ENCODE data around the gene DGKI.

DGKI gene

GRCh38 chr7:137647905-137648565 lies 198.7 kb downstream of the DGKI start:
- no peak for DNase-seq

GRCh38 chr7:137642472-137642871 lies 204.3 kb downstream of the DGKI start:
- no peak for DNase-seq

- DNase-seq, result no peak
Measured at GRCh38 chr7:137642031-137642430, 204.7 kb downstream of the DGKI start.

- DNase-seq, result no peak
Measured at GRCh38 chr7:137636376-137636775, 210.4 kb downstream of the DGKI start.

GRCh38 chr7:137635874-137636273 lies 210.9 kb downstream of the DGKI start:
- DNase-seq, result no peak

- DNase-seq, result no peak
Measured at GRCh38 chr7:137635132-137635531, 211.6 kb downstream of the DGKI start.

GRCh38 chr7:137634356-137634755 lies 212.4 kb downstream of the DGKI start:
- no peak for DNase-seq

- DNase-seq, result no peak
Measured at GRCh38 chr7:137633133-137633532, 213.6 kb downstream of the DGKI start.

- no peak for DNase-seq
Measured at GRCh38 chr7:137628216-137628615, 218.6 kb downstream of the DGKI start.

- DNase-seq, result peak; percentile 9
Measured at GRCh38 chr7:137626469-137627067, 220.2 kb downstream of the DGKI start.

GRCh38 chr7:137625197-137625596 lies 221.6 kb downstream of the DGKI start:
- DNase-seq, result no peak

- DNase-seq, result no peak
Measured at GRCh38 chr7:137619181-137619580, 227.6 kb downstream of the DGKI start.

GRCh38 chr7:137618748-137619147 lies 228.0 kb downstream of the DGKI start:
- no peak for DNase-seq

- DNase-seq, result no peak
Measured at GRCh38 chr7:137613006-137613525, 233.7 kb downstream of the DGKI start.

- no peak for DNase-seq
Measured at GRCh38 chr7:137611606-137612005, 235.2 kb downstream of the DGKI start.

GRCh38 chr7:137609500-137609899 lies 237.3 kb downstream of the DGKI start:
- DNase-seq, result no peak

- no peak for DNase-seq
Measured at GRCh38 chr7:137606061-137606674, 240.6 kb downstream of the DGKI start.

GRCh38 chr7:137603043-137603442 lies 243.7 kb downstream of the DGKI start:
- no peak for DNase-seq

- DNase-seq, result no peak
Measured at GRCh38 chr7:137601642-137602041, 245.1 kb downstream of the DGKI start.

- DNase-seq, result no peak
Measured at GRCh38 chr7:137597856-137598255, 248.9 kb downstream of the DGKI start.

- no peak for DNase-seq
Measured at GRCh38 chr7:137593115-137593711, 253.6 kb downstream of the DGKI start.

GRCh38 chr7:137592232-137592896 lies 254.4 kb downstream of the DGKI start:
- DNase-seq, result no peak

- DNase-seq, result no peak
Measured at GRCh38 chr7:137591421-137591837, 255.3 kb downstream of the DGKI start.

Data from activated naive CD4-positive, alpha-beta T cell treated with Interleukin-2 at 50 U/mL for 16 hours (primary cell).